NCI-H774 (cell line): ENCODE data around the gene HLA-A.

ENCODE experiments used
- DNase-seq: peaks from one replicate; lab custom pipeline; 2025; lab: John Stamatoyannopoulos, UW

HLA-A gene

DNA sequence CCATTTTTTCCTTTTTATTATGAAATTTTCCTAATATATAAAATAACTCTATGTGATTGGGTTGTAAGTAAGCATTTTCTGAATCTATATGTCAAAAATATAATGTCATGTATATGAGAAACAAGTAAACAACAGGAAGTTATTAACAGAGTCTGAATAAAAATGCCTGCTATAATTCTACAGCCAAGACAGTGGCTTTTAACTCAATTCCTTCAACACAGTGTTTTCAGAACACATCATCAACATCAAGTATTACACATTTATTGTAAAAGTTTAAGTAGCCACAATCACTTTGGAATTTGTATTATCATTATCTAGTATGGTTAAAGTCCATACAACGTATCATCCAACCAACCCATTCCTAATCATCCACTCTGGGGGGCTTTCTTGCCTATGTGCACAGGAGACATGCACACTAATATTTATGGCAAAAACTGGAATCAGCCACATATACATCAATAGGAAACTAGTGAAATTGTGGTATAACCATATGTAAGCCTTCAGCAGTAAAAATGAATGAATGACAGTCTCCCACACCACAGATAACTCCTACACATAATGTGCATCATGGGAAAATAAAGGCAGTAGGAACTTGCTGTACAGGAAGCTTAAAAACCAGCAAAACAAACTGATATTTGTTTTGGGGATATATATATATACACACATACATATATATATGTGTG is 6.9 kb upstream of the HLA-A start:
- no peak for DNase-seq

GRCh38 chr6:29938746-29939508 is 3.4 kb upstream of the HLA-A start:
- DNase-seq = no peak

DNA sequence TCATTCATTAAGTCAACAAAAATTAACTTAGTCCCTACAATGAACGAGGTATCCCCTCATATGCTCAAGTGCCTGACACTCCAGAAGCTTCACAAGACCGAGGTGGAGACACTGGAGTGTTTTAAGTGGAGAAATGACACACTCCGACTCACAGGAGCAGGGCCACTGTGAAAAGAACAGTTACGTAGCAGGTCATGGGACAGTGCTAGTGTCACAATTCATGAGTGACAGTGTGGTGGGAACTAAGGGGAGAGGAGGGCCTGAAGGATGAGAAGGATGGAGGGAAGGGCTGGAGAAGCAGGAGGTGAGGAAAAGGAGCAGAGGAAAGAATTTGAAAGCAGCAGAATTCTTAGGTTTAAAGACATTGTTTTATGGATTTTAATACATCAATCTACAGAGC is 1.3 kb upstream of the HLA-A start:
- DNase-seq = no peak

DNA sequence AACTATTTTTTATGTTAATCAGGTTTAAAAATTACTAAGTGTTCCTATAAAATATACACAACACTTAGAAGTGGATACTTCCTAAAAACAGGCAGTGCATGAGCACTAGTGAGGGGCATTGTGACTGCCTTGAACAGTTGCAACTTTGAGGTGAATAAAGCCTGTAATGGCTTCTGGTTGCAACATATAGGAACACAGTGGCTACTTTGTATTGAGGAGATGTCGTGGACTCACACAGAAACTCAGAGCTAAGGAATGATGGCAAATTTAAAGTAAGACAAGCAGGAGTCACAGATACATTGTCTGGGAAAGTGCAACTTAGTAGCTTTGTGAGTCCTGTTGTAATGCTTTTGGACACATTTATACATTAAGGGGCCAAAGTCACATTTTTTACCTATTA is 861 bp upstream of the HLA-A start:
- DNase-seq = no peak

DNA sequence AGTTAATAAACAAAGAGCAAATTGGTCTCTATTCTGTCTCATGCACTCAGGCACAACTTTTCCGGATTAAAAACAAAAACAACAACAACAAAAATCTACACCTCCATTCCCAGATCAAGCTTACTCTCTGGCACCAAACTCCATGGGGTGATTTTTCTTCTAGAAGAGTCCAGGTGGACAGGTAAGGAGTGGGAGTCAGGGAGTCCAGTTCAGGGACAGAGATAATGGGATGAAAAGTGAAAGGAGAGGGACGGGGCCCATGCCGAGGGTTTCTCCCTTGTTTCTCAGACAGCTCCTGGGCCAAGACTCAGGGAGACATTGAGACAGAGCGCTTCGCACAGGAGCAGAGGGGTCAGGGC is 437 bp upstream of the HLA-A start:
- DNase-seq = no peak

GRCh38 chr6:29943053-29943966 is 978 bp downstream of the HLA-A start:
- no peak for DNase-seq

- no peak for DNase-seq
Measured at GRCh38 chr6:29945281-29945820, 3.0 kb downstream of the HLA-A start.

DNA sequence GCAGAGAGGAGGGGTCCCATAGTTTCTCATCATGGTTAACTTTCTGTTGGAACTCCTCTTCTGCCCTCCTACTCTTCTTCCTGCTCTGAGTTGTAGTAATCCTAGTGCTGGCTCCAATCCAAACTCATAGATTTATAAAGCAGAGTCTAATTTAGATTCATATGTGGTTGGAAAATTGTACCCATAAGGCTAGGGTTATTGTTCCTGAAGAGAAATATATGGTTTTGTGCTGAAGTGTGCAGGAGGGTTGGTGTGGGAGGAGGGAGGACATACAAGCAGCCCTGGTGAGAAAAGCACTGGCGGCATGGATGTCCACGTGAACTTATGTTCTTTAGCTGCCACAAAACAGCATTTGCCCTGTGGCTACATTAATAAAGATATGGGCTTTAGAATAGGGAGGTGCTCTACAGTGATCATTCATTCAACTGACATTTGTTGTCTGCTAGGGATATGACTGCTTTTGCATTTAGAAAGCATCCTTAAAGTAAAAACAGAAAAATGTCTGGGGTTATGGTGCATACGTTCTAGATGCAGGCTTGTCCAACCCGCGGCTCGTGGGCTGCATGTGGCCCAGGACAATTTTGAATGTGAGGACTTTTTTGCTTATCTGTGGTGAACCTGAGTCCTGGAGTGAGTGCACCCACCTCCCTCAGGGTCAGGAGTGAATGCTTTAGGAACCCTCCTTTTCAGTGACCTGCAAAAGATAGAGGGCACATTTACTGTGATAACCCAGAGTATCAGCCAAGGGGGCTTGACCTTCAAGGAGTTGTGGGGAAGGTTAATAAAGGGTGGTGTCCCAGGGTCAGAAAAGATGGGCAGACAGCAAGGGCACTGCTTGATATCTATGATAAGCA is 4.1 kb downstream of the HLA-A start:
- no peak for DNase-seq

GRCh38 chr6:29947077-29947980 is 5.0 kb downstream of the HLA-A start:
- DNase-seq = no peak

GRCh38 chr6:29948277-29948676 is 5.9 kb downstream of the HLA-A start:
- DNase-seq = no peak

GRCh38 chr6:29949934-29950333 is 7.6 kb downstream of the HLA-A start:
- DNase-seq = no peak

- DNase-seq = no peak
Measured at GRCh38 chr6:29951882-29952281, 9.6 kb downstream of the HLA-A start.

DNA sequence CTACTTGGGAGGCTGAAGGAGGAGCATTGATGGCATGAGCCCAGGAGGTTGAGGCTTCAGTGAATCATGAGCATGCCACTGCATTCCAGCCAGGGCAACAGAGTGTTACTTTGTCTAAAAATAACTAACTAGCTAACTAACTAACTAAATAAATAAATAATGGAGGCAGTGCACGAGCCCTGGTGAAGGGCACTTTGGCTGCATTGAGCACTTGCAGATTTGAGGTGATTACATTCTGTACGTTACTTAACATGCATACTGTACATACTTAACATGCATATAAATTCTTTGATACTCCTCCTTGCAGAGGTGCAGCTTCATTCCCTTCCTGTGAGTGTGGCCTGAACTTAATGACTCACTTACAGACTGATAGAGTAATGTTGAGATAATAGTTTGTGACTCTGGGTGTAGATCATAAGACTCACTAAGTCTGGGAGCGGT is 10.7 kb downstream of the HLA-A start:
- DNase-seq = no peak

- no peak for DNase-seq
Measured at GRCh38 chr6:29953686-29954085, 11.4 kb downstream of the HLA-A start.

GRCh38 chr6:29954272-29954671 is 11.9 kb downstream of the HLA-A start:
- no peak for DNase-seq

- DNase-seq = no peak
Measured at GRCh38 chr6:29955783-29956182, 13.5 kb downstream of the HLA-A start.

DNA sequence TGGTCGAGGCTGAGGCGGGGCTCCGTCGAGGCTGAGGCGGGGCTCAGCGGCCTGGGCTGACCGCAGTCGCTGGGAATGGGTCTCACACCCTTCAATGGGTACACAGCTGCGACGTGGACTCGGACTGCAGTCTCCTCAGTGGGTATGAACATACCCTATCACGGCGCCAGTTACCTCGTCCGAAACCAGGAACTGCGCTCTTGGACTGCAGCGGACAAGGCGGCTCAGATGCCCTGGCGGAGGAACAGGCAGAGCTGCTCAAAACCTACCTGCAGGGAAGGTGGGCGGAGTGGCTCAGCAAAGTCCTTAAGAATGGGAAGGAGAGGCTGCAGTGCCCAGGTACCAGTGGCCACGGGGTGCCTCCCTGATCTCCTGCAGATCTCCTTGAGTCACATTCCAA is 14.2 kb downstream of the HLA-A start:
- DNase-seq = no peak

GRCh38 chr6:29958046-29958445 is 15.7 kb downstream of the HLA-A start:
- DNase-seq = no peak

GRCh38 chr6:29958921-29959320 is 16.6 kb downstream of the HLA-A start:
- no peak for DNase-seq

- no peak for DNase-seq
Measured at GRCh38 chr6:29959467-29959866, 17.1 kb downstream of the HLA-A start.
